Psoas muscle (tissue), 8 donors: ENCODE results near the gene RWDD1. TPM values are rescaled to one million over a fixed set of nuclear protein-coding genes. Genes with fewer than 3 reads are reported as not detected.

Source experiments
- ATAC-seq, 4 donors: fragments of 200-7000 bp; cut with Tn5 transposase; one replicate each; pipeline ENCODE4 v1.9.1; 2020; ENCODE audit warnings: moderate library complexity in 3 of 4, mild to moderate bottlenecking in 2 of 4
- DNase-seq, 2 donors: peaks; one replicate each; pipeline ENCODE4 v3.0.0-alpha.2; 2020
- H3K27ac ChIP-seq: fragments of 200-600 bp; one replicate; pipeline ENCODE4 v1.8.0; 2022
- H3K27me3 ChIP-seq, 3 donors: fragments of 200-600 bp in 1 of 3; one replicate each; pipeline versions ENCODE4 v1.6.1 to v1.8.0; 2013 to 2022; ENCODE audit warnings: low read length in 2 of 3, mild to moderate bottlenecking in 2 of 3, moderate library complexity in 1 of 3; ENCODE audit not compliant: insufficient read depth in 3 of 3
- H3K36me3 ChIP-seq, 2 donors: fragments of 200-600 bp in 1 of 2; one replicate each; pipeline versions ENCODE4 v1.6.1 to v1.8.0; 2013 to 2022; ENCODE audit warnings: low read depth in 1 of 2, mild to moderate bottlenecking in 1 of 2, moderate library complexity in 1 of 2; ENCODE audit not compliant: insufficient read depth in 1 of 2
- H3K4me1 ChIP-seq: fragments of 200-600 bp; one replicate; pipeline ENCODE4 v1.8.0; 2022
- H3K4me3 ChIP-seq: fragments of 200-600 bp; one replicate; pipeline ENCODE4 v1.8.0; 2022; ENCODE audit warnings: mild to moderate bottlenecking
- H3K9me3 ChIP-seq: fragments of 200-600 bp; one replicate; pipeline ENCODE4 v1.8.0; 2022
- CTCF ChIP-seq: fragments of 200-600 bp; IDR thresholded peaks from one replicate; pipeline ENCODE4 v1.8.0; 2022; ENCODE audit warnings: antibody characterized with exemption
- WGBS, 3 donors: extraction: QIAGEN DNeasy Blood & Tissue Kit; methylation state at CpG; one replicate each; pipeline versions ENCODE4 v1.1.6 to v1.1.7; 2013; 5-methylcytosine and 5-hydroxymethylcytosine counted together
- intact Hi-C, 2 donors: fragments of 100-400 bp; cut with DNase I; formaldehyde crosslinking; loops; one replicate each; pipeline versions ENCODE4 v1.11.0 to v1.14.2; 2022
- polyA plus RNA-seq, 3 donors: library from polyadenylated mRNA; stranded (reverse); fragments of 200-250 nt; gene quantifications; one replicate each; pipeline ENCODE4 v1.2.3, GENCODE V29; 2013
- total RNA-seq, 4 donors: library from RNA; stranded (reverse); fragmentation: NEBNext Ultra II Directional in 2 of 4; extraction: Animal tissue kit (Norgen Biotek cat#: 25700) in 2 of 4; gene quantifications; one replicate each; pipeline versions ENCODE4 v1.2.1 to v1.2.4, GENCODE V29; 2021 to 2023
- donor health status: healthy with polysubstance abuse.
- donor health status: DM: no; HTN: no; CAD: no; lungs with moderate emphysema.
- donor health status: Bipolar disorder and iron deficiency.
- donor health status: healthy.
- donor health status: DM: yes; HTN: yes; CAD: no.
- donor health status: DM: no; HTN: no; CAD: no.
- donor health status: DM: no; HTN: no; CAD: no.
- donor health status: DM: yes; HTN: yes; CAD: no.

Gene RWDD1
- total and polyA plus RNA-seq, 7 donors, result 49.5 to 153 (median 71.4) TPM

DNA sequence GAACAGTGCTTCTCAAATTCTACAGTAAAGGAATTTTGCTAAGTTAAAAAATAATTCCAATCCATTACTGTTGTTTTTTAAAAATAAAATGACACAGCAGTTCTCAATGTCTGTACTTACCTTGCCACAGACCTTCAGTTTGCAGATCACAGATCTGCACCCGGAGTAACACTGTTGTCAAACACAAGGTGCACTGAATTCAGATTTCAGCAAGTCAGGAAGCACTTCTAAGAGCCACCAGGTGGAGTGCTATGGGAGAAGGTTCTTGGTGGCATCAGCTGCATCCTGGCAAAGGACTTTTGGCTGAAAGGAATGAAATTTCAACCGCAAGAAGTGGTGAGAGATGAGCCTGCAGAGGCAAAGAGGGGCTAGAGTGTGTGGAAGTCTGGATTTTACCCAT, 62.4 kb downstream of the RWDD1 start:
- no peak overlapping the region for H3K27ac ChIP-seq
- H3K4me1 ChIP-seq, result no peaks in the 10 kb centered on the region
- WGBS, 3 donors, result 87 to 94% (median 90%) methylated on average over 2 of the region's 2 CpGs
- intact Hi-C loops, result no loop called here
- DNase-seq, result no peak
- H3K9me3 ChIP-seq, result no peaks in the 10 kb centered on the region
- no peak for TF ChIP-seq CTCF
- no peak overlapping the region for H3K4me3 ChIP-seq
- peaks cover 0 to 19% of the 10 kb centered on the region in 2 donors for H3K36me3 ChIP-seq
- no peak for ATAC-seq
- no peaks in the 10 kb centered on the region for H3K27me3 ChIP-seq

Other genes starting within 250 kb of the RWDD1 start
- gene DSE, start 200.6 kb upstream of the RWDD1 start, total RNA-seq, result 10 to 100 TPM in 3 of 4 donors, 1 to 10 TPM in 1; 9.6 to 26.7 (median 12.1) TPM
- 1 to 10 TPM; 2.3 to 5.2 (median 3.2) TPM for gene DSE, start 200.6 kb upstream of the RWDD1 start, polyA plus RNA-seq
- gene CALHM6, start 110.1 kb upstream of the RWDD1 start, total RNA-seq, result under 1 TPM in 3 of 4 donors, not detected in 1; 0.50 to 0.84 (median 0.61) TPM
- gene CALHM6, start 110.1 kb upstream of the RWDD1 start, polyA plus RNA-seq, result 1 to 10 TPM in 2 of 3 donors, under 1 TPM in 1; 0.97 to 2.1 (median 1.1) TPM
- gene CALHM5, start 59.9 kb upstream of the RWDD1 start, total RNA-seq, result 1 to 10 TPM in 1 of 4 donors, under 1 TPM in 3; 0.58 to 1.2 (median 0.82) TPM
- gene CALHM5, start 59.9 kb upstream of the RWDD1 start, polyA plus RNA-seq, result under 1 TPM; 0.52 to 0.82 (median 0.73) TPM
- gene TRAPPC3L, start 25.8 kb upstream of the RWDD1 start, total RNA-seq, result not detected
- under 1 TPM; 0.03 to 0.16 (median 0.06) TPM for gene TRAPPC3L, start 25.8 kb upstream of the RWDD1 start, polyA plus RNA-seq
- gene CALHM4, start 17.8 kb upstream of the RWDD1 start, total RNA-seq, result 1 to 10 TPM in 1 of 4 donors, under 1 TPM in 2, not detected in 1; 0.27 to 1.2 (median 0.34) TPM
- gene CALHM4, start 17.8 kb upstream of the RWDD1 start, polyA plus RNA-seq, result under 1 TPM in 2 of 3 donors, not detected in 1; 0.07 to 0.86 TPM
- under 1 TPM in 3 of 4 donors, not detected in 1; 0.21 to 0.71 (median 0.38) TPM for gene RSPH4A, start 45.0 kb downstream of the RWDD1 start, total RNA-seq
- under 1 TPM; 0.13 to 0.22 (median 0.14) TPM for gene RSPH4A, start 45.0 kb downstream of the RWDD1 start, polyA plus RNA-seq
- gene ZUP1, start 97.3 kb downstream of the RWDD1 start, total RNA-seq, result 1 to 10 TPM; 3.6 to 5.9 (median 4.6) TPM
- 1 to 10 TPM; 3.4 to 9.7 (median 4.6) TPM for gene ZUP1, start 97.3 kb downstream of the RWDD1 start, polyA plus RNA-seq
- 10 to 100 TPM; 10.2 to 20.7 (median 13.8) TPM for gene KPNA5, start 109.7 kb downstream of the RWDD1 start, total RNA-seq
- 10 to 100 TPM in 1 of 3 donors, 1 to 10 TPM in 2; 2.7 to 12.7 (median 6.3) TPM for gene KPNA5, start 109.7 kb downstream of the RWDD1 start, polyA plus RNA-seq
- 1 to 10 TPM; 1.8 to 7.7 (median 3.4) TPM for gene FAM162B, start 194.2 kb downstream of the RWDD1 start, total RNA-seq
- 1 to 10 TPM; 2.3 to 3.7 (median 2.8) TPM for gene FAM162B, start 194.2 kb downstream of the RWDD1 start, polyA plus RNA-seq